ENCODE measurements around the gene ROBO2.
A peak's percentile ranks its signal among the peaks of the same experiment; 100 is the strongest.

Gene ROBO2, protein sequence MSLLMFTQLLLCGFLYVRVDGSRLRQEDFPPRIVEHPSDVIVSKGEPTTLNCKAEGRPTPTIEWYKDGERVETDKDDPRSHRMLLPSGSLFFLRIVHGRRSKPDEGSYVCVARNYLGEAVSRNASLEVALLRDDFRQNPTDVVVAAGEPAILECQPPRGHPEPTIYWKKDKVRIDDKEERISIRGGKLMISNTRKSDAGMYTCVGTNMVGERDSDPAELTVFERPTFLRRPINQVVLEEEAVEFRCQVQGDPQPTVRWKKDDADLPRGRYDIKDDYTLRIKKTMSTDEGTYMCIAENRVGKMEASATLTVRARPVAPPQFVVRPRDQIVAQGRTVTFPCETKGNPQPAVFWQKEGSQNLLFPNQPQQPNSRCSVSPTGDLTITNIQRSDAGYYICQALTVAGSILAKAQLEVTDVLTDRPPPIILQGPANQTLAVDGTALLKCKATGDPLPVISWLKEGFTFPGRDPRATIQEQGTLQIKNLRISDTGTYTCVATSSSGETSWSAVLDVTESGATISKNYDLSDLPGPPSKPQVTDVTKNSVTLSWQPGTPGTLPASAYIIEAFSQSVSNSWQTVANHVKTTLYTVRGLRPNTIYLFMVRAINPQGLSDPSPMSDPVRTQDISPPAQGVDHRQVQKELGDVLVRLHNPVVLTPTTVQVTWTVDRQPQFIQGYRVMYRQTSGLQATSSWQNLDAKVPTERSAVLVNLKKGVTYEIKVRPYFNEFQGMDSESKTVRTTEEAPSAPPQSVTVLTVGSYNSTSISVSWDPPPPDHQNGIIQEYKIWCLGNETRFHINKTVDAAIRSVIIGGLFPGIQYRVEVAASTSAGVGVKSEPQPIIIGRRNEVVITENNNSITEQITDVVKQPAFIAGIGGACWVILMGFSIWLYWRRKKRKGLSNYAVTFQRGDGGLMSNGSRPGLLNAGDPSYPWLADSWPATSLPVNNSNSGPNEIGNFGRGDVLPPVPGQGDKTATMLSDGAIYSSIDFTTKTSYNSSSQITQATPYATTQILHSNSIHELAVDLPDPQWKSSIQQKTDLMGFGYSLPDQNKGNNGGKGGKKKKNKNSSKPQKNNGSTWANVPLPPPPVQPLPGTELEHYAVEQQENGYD (N-terminal part only)

DNA sequence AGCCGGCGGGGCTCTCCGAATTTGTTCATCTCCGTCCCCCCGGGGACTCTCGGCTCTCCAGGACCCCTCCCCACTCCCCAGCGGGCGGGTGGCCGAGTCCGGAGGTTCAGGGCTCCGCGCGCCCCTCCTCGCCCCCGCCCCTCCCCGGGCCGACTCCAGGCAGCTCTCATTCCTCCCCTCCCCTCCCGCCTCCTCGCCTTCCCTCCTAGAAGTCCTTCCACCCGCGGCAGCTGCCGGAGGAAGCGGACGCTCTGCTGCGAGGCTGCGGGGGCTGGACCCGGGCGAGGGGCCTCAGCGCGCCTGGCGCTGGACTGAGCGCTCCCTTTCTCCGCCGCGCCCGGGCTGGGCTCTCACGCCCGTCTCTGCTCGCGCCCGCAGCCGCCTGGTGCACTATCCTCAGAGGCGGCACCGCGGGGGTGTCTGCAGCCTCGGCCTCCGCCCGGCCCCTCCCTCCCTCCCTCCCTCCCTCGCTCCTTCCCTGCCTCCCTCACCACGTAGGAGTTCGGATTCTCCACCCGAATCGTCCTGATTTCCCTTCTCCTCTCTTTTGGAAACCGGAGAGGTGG lies at the start of gene ROBO2:
Gene ROBO2 (plus strand): TSS at position 494 of the 566 bp plus-strand sequence. CDS start 687 bp downstream, outside the sequence.
- DNase-seq, result peak; percentile 12 to 23

DNA sequence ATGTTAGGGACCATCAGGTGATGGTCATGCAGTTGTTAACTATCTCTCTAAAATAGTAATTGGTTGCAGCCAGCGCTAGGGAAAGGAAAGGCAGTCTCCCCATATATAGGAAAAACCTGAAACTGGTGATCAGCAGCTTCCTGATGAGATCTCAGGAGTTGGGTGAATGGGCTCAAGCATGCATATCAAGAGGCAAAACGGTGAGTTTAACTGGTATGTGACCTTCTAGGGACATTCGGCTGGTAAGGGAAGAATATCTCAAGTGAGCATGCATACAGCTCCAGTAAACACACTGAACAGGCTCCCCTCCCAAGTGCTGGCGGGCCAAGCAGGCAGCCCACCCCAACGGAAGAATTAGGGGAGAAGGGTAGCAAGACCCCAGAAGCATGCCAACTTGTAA lies 49.3 kb upstream of the ROBO2 start:
- DNase-seq, result no peak

DNA sequence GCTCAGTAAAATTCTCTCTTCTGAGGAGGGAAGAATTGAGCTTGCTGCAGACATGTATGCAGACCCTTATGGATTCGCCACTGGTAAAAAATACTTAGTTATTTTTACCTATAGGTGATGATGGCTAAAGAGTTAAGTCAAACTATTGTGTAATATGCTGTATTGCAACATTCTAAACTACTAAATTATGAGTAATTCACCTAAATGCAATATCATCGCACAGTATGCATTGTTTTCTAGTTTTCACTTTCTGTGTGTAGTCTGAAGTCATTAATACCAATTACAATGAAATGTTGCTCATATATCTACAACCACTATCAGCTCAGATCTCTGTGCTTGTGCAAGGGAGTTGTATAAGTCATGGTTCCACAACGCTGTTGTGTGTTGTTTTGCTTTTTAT lies 48.7 kb upstream of the ROBO2 start:
- no peak for DNase-seq

DNA sequence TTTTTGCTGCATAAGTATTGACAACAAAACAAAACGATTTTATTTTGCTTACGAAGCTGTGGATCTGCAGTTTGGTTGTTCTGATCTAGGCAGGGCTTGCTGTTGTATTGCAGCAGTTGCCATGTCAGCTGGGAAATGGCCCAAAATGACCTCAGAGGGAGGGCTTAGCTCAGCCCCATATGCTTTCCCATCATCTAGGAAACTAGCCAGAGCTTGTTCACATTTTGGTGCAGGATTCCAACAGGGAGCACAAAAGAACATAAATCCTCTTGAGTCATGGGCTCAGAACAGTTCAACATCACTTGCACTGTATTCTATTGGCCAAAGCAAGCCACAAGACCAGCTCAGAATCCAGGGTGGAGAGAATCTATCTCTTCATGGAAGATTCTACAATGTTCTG lies 42.2 kb upstream of the ROBO2 start:
- DNase-seq, result no peak

DNA sequence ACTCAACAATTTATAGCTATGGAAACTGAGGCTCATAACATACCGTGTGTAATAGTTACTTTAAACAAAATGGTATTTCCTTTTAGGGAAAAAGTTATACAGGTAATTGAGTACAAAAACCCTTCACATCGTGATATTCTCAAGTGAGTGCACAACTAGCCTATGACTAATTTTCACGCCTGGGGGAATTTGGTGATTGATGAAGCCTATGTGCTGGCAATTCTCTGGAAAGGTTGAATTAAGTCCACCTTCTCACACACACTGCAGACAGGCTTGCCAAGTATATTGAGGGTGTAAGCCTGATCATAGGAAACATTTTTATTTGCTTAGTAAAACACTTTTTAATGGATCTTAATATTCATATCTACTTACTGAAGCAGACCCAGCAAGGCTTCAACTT lies 41.3 kb upstream of the ROBO2 start:
- no peak for DNase-seq

DNA sequence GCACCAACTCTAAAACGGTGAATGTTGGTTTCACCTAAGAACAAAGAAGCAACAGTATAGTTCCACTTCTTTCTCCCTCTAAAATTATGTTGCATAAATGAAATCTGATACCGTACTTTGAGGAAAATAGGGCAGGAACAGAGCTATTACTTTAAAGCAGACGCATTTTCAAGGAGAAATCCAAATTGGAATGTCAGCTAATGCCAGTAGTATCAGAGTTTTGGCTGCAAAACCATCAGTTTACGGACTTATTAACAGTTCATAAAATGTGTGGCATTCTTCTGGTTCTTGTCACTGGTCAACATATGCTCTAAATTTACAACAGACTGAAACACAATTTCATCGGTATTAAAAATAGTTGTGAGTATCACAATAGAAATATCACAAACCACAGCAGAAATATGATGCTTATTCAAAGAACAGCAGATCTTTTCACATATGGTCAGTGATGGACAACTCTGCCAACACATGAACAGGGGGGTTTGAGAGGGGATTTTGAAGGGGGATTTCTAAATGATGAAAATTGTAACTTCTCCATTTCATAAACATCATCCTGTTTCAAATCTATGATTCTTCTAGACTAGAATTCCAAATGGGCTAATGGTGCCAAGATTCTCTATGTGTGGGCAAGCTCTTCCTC lies 38.7 kb upstream of the ROBO2 start:
- DNase-seq, result no peak

DNA sequence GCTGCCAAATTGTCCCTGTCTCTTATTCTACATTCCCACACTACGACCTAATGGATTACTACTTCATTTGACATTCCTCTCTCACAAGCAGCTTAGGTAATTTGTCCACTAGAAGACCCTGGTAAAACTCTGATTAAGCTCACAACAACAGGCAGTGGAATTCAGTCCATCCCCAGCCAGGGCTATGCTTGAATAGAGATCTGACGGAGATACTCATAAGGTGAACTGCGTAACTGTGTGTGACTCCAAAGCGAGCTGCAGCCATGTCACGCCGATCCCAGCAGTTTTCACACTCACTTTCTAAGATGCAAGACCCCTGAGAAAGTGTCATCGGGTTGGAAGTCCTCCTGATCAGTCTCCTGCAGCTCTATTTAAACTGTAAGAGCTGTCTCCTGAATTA lies 25.7 kb upstream of the ROBO2 start:
- DNase-seq, result no peak

DNA sequence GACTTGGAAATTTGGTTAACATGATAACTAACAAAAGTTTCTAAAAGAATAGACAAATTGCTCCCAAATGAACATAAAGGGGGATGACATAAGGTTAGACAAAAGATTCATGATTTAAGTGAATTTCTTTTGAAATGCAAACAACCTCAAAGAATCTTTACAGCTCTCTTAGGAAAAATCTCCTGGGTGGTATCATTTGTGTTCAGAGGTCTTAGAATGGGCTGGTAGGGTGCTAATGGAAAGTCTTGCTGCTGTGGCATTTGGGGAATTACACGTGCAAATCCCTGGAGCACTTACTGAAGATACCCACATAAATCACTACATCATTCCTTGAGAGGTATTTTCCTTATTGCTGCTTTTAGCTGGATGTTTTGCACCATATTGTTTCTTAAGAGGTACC lies 14.4 kb upstream of the ROBO2 start:
- DNase-seq, result no peak

DNA sequence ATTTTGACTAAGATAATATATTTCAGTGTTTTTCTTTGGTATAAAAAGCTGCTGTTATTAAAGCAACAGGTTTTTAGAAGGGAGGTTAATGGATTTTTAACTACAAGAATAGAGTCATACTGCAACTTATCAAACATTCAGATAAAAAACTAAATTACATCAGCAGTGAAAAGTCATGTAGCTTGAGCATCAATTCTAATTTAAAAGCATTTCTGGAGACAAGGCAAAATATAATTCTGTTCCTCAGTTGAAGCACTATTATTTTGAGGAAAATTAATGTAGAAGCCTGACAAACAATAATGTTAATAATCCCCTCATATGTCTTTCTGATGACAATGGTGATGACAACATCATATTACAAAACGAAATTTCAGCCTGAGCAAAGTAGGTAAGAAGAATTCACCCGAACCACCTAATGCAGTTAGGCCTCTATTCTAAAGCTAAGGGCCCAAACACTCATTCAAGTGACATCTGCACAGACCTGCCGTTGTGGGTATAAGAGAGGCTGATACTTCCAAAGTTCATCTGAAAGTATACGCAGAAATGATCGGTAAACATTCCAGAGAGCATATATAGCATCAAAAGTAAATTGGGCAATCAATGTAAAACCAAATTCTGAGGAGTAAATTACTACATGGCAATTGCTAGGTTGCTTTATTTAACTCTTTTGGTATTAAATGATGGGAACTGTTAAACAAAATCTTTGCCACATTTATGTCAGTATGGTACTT lies 12.8 kb upstream of the ROBO2 start:
- DNase-seq, result no peak

DNA sequence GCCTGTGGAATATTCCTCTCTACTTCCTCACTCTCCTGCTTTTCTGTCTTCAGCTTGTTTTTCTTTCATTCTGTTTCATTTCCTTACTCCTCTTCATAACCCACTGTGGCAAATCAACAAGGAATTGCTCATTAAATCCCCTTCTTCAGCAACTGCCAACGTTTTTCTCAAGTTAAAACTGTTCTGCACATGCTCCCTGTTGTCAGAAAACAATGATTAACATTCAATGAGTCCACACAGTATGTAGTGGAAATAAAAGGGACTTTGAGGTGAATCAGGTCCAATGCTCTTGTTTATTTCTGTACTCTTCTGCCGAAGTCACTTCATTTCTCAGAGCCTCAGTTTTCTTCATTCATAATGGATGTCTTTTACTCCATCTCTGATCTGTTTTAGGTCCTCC lies 11.9 kb upstream of the ROBO2 start:
- DNase-seq, result no peak

DNA sequence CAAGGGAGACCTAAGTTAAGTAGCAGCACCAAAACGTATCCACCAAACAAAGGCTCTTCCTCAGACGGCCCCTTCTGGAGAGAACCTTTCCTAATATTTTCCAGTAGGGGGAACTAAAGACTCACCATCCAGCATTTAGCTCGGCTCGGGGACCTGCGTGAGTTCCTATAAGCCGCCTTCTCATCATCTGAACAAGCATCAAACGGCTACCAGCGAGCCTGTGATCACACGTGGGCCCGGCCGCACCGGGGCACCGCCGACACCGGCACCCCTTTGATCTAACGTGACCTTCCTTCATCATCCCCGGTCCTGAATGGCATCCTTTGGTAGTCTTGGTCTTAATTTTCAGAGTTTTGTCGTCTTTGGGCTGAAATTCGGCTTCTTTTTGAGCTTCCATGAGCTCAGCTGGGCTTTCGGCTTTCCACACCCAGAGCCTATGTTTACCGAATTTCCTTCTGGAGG lies 1.4 kb upstream of the ROBO2 start:
- peak; percentile 17 to 66 for DNase-seq

DNA sequence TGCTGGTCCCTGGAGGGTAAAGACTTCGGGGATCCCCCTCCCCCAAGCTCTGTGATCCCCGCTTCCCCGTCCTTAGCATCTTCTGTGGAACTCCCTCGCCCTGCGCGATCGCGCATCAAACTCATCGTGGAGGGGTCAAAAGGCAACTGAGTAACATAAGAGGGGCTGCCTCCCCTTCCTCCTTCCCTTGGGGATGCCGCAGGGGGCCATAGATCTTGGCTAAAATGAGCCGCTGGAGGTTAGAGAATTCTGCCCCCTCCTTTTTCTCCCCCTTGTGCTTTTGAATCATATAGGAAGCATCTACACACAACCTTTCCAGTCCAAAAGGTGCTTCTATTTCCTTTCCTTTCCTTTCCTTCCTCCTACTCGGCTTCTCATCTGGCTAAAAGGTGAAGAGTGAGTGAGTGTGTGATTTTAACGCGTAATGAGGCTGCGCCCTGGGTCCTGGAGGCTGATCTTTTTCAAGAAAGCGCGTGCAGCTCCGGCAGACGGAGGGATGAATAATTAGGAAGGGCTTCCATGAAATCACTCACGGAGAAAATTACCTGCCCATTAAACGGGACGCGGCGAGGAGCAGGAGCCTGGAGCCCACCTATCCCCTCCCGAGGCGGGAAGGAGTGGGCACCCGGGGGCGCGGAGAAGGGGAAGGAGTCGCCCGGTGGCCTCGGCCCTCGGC lies 831 bp upstream of the ROBO2 start:
- peak in 1 of 2 experiments; percentile 18 for DNase-seq

DNA sequence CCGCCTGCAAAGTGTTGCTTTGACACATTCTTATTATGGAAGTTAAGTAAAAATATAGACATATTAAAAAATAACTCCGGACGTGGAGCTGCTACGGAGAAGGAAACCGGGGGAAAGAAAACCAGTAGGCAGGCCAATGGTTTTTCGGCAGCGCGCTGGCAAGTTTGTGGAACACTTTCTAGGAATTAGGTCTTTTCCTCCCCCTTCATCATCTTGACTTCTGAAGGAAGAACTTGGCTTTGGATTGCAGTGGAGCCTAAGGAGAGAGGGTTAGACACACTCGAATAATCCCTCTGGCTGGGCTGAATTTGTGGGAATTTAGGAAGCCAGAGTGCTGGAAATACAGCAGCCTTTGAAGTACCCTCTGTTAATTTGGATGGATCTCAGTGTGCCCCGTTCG lies 317 bp downstream of the ROBO2 start:
- no peak for DNase-seq

DNA sequence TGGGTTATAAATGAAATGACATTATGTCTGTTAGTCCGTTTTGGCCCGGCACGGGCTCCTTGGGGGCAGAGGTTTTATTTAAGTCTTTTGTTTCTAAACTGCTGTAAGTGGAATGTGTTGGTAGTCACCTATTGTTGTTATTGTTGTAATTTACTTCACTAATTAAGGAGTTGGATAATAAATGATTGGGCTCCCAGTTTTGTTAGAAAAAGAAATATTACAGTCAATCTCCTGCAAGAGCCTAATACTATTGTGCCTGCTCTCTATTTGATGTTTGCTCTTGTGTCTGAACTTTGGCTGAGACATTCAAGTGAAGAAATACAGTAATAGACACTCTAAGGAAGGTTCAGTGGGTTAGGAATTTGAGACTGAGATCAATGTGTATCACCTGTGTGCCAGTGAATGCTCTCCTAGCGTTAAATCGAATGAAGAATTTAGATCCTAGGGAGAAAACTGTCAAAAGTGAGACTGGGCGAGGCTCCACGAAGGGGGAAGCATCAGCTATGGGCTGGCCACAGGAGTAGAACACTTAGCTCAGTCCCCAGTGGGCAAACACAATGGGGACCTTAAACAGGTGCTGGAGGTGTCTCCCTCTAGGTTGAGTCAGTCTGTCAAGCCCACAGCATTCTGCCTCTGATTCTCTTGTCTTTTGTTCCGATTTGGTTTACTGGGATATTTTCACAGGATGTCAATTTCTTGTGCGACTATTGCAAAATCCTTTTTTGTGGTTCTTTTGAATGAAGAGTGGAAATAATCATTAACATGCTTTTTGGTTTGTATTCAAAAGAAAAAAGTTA lies 1.2 kb downstream of the ROBO2 start:
- no peak for DNase-seq

DNA sequence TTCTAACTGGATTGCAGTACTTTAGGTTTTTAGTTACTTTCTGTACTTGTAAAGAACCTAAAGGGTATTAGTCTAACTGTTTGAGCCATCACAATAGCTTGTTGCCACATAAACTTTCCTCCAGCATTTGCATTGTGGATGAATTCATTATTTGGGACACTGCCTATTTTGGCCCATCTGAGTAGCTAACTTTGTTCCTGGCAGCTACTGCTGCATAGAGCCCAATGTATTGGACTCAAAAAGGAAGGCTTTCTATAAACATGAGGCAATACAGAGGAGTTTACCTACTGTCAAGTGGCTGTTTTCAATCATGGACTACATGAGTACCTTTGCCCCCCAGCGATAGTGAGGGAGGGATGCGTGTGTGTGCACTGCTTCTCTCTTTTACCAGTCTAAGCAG lies 1.9 kb downstream of the ROBO2 start:
- no peak for DNase-seq

DNA sequence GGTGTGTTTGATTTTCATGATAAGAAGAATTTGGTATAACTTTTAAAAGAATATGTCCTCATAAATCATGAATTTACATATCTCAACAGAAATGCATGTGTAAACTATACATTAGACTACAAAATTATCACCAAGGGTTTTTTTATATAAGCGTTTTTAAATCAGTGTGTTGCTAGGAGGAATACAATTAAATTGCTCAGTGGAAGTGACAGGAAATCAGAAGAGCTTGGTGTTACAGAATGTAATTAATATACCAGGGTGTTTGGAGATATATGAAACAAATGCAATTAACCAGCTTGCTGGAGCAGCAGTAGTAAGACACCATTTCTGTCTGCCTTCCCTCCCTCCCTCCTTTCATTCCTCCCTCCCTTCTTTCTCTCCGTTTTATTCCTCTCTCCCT lies 2.4 kb downstream of the ROBO2 start:
- DNase-seq, result no peak

DNA sequence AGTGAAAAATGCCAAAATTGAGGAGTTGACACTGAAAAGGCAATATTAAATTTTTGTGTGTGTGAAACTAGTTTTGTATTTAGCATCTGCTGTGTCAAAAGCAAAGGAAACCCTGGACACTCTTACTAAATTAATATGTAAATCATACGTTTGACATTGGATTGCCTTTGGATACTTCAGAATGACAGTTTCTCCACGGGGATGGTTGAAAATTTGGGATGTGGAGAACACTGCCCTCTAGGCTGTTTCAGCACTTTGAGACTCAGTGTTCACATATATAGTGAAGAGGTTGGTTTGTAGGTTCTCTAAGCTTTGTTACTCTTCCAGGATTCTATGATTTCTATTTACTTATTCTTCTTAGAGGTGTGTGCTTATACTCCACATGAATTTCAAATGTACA lies 3.0 kb downstream of the ROBO2 start:
- no peak for DNase-seq

DNA sequence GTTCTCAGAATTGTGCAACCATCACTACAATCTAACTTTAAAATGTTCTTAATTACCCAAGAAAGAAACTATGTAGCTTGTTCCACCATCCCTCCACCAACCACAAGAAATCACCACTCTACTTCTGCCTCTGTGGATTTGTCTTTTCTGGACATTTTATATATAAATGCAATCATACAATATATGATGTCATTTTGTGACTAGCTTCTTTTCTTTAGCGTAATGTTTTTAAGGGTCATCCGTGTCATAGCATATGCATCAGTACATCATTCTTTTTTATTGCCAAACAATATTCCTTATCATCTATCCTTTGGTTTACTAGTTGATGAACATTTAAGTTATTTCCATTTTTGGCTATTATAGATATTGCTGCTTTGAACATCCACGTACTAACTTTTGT lies 5.8 kb downstream of the ROBO2 start:
- DNase-seq, result no peak

DNA sequence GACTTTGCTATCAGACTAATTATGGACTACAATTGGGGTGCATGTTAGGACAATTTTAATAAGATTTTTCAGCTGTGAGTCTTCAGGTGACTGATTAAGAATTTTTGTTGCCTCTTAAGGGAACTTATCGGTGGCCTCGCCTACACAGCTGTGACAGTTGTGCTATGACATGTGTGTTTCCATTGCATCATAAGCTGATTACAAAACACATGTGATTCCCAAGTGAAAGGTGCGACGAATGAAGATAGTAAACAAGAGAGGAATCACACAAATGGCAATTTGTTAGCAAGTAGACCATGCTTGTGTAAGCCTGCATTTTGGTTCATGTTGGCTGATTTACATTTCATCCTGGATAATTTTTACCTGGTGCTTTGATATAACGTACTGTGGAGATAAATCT lies 8.3 kb downstream of the ROBO2 start:
- DNase-seq, result no peak

DNA sequence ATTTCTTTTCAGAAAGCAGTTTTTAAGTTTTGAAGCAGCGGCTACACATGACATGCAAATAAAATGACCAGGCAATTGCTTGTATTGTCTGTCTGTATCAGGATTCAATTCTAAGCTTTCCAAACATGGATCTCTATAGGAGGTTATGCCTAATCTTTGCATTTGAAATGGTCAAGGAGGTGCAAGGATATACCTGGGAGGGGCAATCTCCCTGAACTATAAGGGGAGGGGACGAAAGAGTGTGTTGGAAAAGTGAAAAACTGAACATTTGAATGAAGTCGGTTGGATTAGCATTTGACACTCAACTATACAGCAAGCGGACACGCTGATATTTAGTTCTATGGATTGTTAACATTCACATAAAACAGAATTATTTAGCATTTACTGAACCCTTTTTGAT lies 11.7 kb downstream of the ROBO2 start:
- no peak for DNase-seq

All from NCI-H187 (cell line).